GM23338 (cell line): ENCODE data around the gene RYR2. TPM values are rescaled to one million over a fixed set of nuclear protein-coding genes. Genes with fewer than 3 reads are reported as not detected.

Experiments used
- ATAC-seq: fragments of 200-7000 bp; cut with Tn5 transposase; 3 replicates; pipeline ENCODE4 v1.9.1; 2020
- DNase-seq: peaks from one replicate; pipeline ENCODE4 v3.0.0-alpha.2; 2015; ENCODE audit warnings: low spot score
- H2AFZ ChIP-seq: fragments of 200-600 bp; sonication (generic); 2 replicates; pipeline ENCODE4 v1.8.0; 2016; ENCODE audit warnings: antibody characterized with exemption, mild to moderate bottlenecking, moderate library complexity
- H3F3A ChIP-seq: fragments of 200-600 bp; sonication (generic); replicated peaks from 2 replicates; pipeline ENCODE4 v1.8.0; 2017; ENCODE audit warnings: antibody characterized with exemption, mixed run types, low read depth
- H3K27ac ChIP-seq: fragments of 200-600 bp; sonication (generic); 2 replicates; pipeline ENCODE4 v1.6.1; 2016; ENCODE audit warnings: low read depth
- H3K27me3 ChIP-seq: fragments of 200-600 bp; sonication (generic); 2 replicates; pipeline ENCODE4 v1.8.0; 2016; ENCODE audit warnings: mild to moderate bottlenecking, mixed run types, moderate library complexity; ENCODE audit not compliant: insufficient read depth
- H3K36me3 ChIP-seq: fragments of 200-600 bp; sonication (generic); 2 replicates; pipeline ENCODE4 v1.8.0; 2016; ENCODE audit warnings: mild to moderate bottlenecking; ENCODE audit not compliant: insufficient read depth
- H3K4me1 ChIP-seq: fragments of 200-600 bp; sonication (generic); 2 replicates; pipeline ENCODE4 v1.8.0; 2016; ENCODE audit warnings: mild to moderate bottlenecking, moderate library complexity; ENCODE audit not compliant: insufficient read depth
- H3K4me2 ChIP-seq: fragments of 200-600 bp; sonication (generic); 2 replicates; pipeline ENCODE4 v1.7.1; 2017; ENCODE audit warnings: mixed run types
- H3K4me3 ChIP-seq: fragments of 200-600 bp; sonication (generic); 2 replicates; pipeline ENCODE4 v1.6.1; 2016; ENCODE audit warnings: mixed run types
- H3K79me2 ChIP-seq: fragments of 200-600 bp; sonication (generic); replicated peaks from 2 replicates; pipeline ENCODE4 v1.8.0; 2017; ENCODE audit warnings: mild to moderate bottlenecking; ENCODE audit not compliant: insufficient read depth
- H3K9me2 ChIP-seq: fragments of 200-600 bp; sonication (generic); 2 replicates; pipeline ENCODE4 v1.8.0; 2017; ENCODE audit not compliant: insufficient read depth
- H4K20me1 ChIP-seq: fragments of 200-600 bp; sonication (generic); replicated peaks from 2 replicates; pipeline ENCODE4 v1.8.0; 2017; ENCODE audit warnings: mild to moderate bottlenecking; ENCODE audit not compliant: insufficient read depth
- H3K27ac Mint-ChIP-seq: 2 replicates; pipeline ENCODE4 v1.8.0; 2020; ENCODE audit warnings: inconsistent platforms, mild to moderate bottlenecking, moderate library complexity, mixed read lengths
- H3K27me3 Mint-ChIP-seq: 3 replicates; pipeline ENCODE4 v1.8.0; 2022; ENCODE audit warnings: low read depth, mild to moderate bottlenecking, moderate library complexity, mixed read lengths, inconsistent platforms; ENCODE audit not compliant: insufficient read depth, poor library complexity
- H3K36me3 Mint-ChIP-seq: 3 replicates; pipeline ENCODE4 v1.8.0; 2021; ENCODE audit warnings: low read depth, mild to moderate bottlenecking, inconsistent platforms, moderate library complexity, mixed read lengths
- H3K4me1 Mint-ChIP-seq: 3 replicates; pipeline ENCODE4 v1.8.0; 2020; ENCODE audit warnings: mild to moderate bottlenecking, inconsistent platforms, mixed read lengths
- H3K4me3 Mint-ChIP-seq: 3 replicates; pipeline ENCODE4 v1.8.0; 2021; ENCODE audit warnings: moderate library complexity, mild to moderate bottlenecking, inconsistent platforms, mixed read lengths
- H3K9me3 Mint-ChIP-seq: 3 replicates; pipeline ENCODE4 v1.8.0; 2020; ENCODE audit warnings: moderate library complexity, mild to moderate bottlenecking, inconsistent platforms, mixed read lengths
- CREB1 ChIP-seq: fragments of 250-450 bp; sonication (Bioruptor Pico); IDR thresholded peaks from 2 replicates; pipeline ENCODE4 v1.5.0; 2020; ENCODE audit warnings: low read depth, mild to moderate bottlenecking, moderate library complexity
- EZH2 ChIP-seq: fragments of 200-600 bp; sonication (generic); IDR thresholded peaks from one replicate; pipeline ENCODE4 v1.8.0; 2017; ENCODE audit warnings: antibody characterized with exemption, mild to moderate bottlenecking, low read depth; ENCODE audit not compliant: unreplicated experiment
- EZH2phosphoT487 ChIP-seq: fragments of 200-600 bp; sonication (generic); IDR thresholded peaks from one replicate; pipeline ENCODE4 v1.8.1; 2018; ENCODE audit warnings: antibody characterized with exemption; ENCODE audit not compliant: unreplicated experiment
- JUNB ChIP-seq: IDR thresholded peaks from one replicate; pipeline ENCODE4 v1.6.1; 2016; ENCODE audit warnings: antibody characterized with exemption; ENCODE audit not compliant: unreplicated experiment
- NANOG ChIP-seq: IDR thresholded peaks from 2 replicates; pipeline ENCODE4 v1.6.1; 2016; ENCODE audit warnings: antibody characterized with exemption, borderline replicate concordance
- POLR2AphosphoS5 ChIP-seq: IDR thresholded peaks from 2 replicates; pipeline ENCODE4 v1.6.1; 2016; ENCODE audit warnings: antibody characterized with exemption, low read depth
- STAT1 ChIP-seq: IDR thresholded peaks from one replicate; pipeline ENCODE4 v1.6.1; 2016; ENCODE audit warnings: antibody characterized with exemption; ENCODE audit not compliant: unreplicated experiment
- ZNF114 ChIP-seq: fragments of 250-450 bp; sonication (Bioruptor Pico); IDR thresholded peaks from 2 replicates; pipeline ENCODE4 v1.5.0; 2020; ENCODE audit warnings: mild to moderate bottlenecking, moderate library complexity
- ZNF331 ChIP-seq: fragments of 250-450 bp; sonication (Bioruptor Pico); IDR thresholded peaks from 2 replicates; pipeline ENCODE4 v1.5.0; 2020; ENCODE audit warnings: low read depth, mild to moderate bottlenecking, moderate library complexity
- polyA plus RNA-seq: library from polyadenylated mRNA; unstranded; fragments of >200 nt; fragmentation: Nextera tagmentation; extraction: Ambion mirVana; gene quantifications from 2 replicates; pipeline ENCODE4 v1.2.1, GENCODE V29; 2016
- total RNA-seq: library from RNA; depleted of rRNA; stranded (reverse); fragments of >200 nt; shearing (Covaris generic); gene quantifications from 2 replicates; pipeline ENCODE4 v1.2.3, GENCODE V29; 2014
- TF ChIP-seq, protein P1 (sequence below): fragments of 250-450 bp; sonication (Bioruptor Pico); IDR thresholded peaks from 2 replicates; pipeline ENCODE4 v1.5.0; 2020; ENCODE audit warnings: mild to moderate bottlenecking, moderate library complexity
- TF ChIP-seq, protein P2 (sequence below): IDR thresholded peaks from one replicate; pipeline ENCODE4 v1.6.1; 2018; ENCODE audit warnings: antibody characterized with exemption; ENCODE audit not compliant: unreplicated experiment
- TF ChIP-seq, protein P3 (sequence below): IDR thresholded peaks from 2 replicates; pipeline ENCODE4 v1.6.1; 2016; ENCODE audit warnings: antibody characterized with exemption
- TF ChIP-seq, protein P4 (sequence below), 2 experiments: fragments of 200-600 bp in 1 of 2; sonication (generic) in 1 of 2; conservative IDR thresholded peaks; 2 replicates each; pipeline versions ENCODE4 v1.5.1 to v1.6.1; 2016 to 2017; ENCODE audit warnings: antibody characterized with exemption in 2 of 2, low read depth in 2 of 2, mild to moderate bottlenecking in 2 of 2, moderate library complexity in 1 of 2

RYR2 gene
- total and polyA plus RNA-seq, 2 experiments from 2014 or later, result 8.9 to 10.0 TPM

DNA sequence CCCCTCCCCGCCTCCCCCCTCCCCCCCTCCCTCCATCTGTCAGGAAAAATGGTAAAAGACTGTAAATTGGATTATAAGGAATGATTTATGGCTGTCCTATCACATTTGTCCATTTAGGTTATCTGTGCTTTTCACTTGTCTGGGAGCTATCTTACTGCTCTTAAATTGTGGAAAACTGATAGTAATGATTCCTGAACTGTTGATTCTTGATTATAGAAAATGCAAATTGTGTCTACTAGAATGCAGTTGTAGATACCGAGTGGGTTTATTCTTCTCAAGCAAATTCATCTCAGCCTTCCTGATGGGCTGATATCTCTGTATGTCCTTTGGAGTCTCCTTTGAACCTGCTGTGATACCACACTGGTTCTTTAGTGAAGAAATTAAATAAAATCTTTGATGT lies 12.3 kb downstream of the RYR2 start:
- Histone ChIP-seq H3K4me1 (peaks cover 41% of the 10 kb centered on the region), H4K20me1 (peaks cover 8% of the 10 kb centered on the region; the same call in 1 of the 2 replicates), H3K9me2 (peaks cover 4% of the 10 kb centered on the region; the same call in 1 of the 2 replicates), H3K27ac (no peak overlapping the region), H3K4me2 (no peak overlapping the region), H3K79me2 (peaks cover 71% of the 10 kb centered on the region), H2AFZ (no peak overlapping the region), H3F3A (no peaks in the 10 kb centered on the region), H3K27me3 (no peaks in the 10 kb centered on the region), H3K4me3 (no peak overlapping the region), H3K36me3 (no peaks in the 10 kb centered on the region)
- no peak overlapping the region for H3K4me3 Mint-ChIP-seq
- no peak for ATAC-seq
- H3K27me3 Mint-ChIP-seq, result peaks cover 5% of the 10 kb centered on the region
- H3K27ac Mint-ChIP-seq, result no peak overlapping the region
- H3K4me1 Mint-ChIP-seq, result peaks cover 19% of the 10 kb centered on the region
- H3K9me3 Mint-ChIP-seq, result no peaks in the 10 kb centered on the region
- DNase-seq, result no peak
- H3K36me3 Mint-ChIP-seq, result no peaks in the 10 kb centered on the region; the same call in 1 of the 3 replicates
- TF ChIP-seq, protein P1, sequence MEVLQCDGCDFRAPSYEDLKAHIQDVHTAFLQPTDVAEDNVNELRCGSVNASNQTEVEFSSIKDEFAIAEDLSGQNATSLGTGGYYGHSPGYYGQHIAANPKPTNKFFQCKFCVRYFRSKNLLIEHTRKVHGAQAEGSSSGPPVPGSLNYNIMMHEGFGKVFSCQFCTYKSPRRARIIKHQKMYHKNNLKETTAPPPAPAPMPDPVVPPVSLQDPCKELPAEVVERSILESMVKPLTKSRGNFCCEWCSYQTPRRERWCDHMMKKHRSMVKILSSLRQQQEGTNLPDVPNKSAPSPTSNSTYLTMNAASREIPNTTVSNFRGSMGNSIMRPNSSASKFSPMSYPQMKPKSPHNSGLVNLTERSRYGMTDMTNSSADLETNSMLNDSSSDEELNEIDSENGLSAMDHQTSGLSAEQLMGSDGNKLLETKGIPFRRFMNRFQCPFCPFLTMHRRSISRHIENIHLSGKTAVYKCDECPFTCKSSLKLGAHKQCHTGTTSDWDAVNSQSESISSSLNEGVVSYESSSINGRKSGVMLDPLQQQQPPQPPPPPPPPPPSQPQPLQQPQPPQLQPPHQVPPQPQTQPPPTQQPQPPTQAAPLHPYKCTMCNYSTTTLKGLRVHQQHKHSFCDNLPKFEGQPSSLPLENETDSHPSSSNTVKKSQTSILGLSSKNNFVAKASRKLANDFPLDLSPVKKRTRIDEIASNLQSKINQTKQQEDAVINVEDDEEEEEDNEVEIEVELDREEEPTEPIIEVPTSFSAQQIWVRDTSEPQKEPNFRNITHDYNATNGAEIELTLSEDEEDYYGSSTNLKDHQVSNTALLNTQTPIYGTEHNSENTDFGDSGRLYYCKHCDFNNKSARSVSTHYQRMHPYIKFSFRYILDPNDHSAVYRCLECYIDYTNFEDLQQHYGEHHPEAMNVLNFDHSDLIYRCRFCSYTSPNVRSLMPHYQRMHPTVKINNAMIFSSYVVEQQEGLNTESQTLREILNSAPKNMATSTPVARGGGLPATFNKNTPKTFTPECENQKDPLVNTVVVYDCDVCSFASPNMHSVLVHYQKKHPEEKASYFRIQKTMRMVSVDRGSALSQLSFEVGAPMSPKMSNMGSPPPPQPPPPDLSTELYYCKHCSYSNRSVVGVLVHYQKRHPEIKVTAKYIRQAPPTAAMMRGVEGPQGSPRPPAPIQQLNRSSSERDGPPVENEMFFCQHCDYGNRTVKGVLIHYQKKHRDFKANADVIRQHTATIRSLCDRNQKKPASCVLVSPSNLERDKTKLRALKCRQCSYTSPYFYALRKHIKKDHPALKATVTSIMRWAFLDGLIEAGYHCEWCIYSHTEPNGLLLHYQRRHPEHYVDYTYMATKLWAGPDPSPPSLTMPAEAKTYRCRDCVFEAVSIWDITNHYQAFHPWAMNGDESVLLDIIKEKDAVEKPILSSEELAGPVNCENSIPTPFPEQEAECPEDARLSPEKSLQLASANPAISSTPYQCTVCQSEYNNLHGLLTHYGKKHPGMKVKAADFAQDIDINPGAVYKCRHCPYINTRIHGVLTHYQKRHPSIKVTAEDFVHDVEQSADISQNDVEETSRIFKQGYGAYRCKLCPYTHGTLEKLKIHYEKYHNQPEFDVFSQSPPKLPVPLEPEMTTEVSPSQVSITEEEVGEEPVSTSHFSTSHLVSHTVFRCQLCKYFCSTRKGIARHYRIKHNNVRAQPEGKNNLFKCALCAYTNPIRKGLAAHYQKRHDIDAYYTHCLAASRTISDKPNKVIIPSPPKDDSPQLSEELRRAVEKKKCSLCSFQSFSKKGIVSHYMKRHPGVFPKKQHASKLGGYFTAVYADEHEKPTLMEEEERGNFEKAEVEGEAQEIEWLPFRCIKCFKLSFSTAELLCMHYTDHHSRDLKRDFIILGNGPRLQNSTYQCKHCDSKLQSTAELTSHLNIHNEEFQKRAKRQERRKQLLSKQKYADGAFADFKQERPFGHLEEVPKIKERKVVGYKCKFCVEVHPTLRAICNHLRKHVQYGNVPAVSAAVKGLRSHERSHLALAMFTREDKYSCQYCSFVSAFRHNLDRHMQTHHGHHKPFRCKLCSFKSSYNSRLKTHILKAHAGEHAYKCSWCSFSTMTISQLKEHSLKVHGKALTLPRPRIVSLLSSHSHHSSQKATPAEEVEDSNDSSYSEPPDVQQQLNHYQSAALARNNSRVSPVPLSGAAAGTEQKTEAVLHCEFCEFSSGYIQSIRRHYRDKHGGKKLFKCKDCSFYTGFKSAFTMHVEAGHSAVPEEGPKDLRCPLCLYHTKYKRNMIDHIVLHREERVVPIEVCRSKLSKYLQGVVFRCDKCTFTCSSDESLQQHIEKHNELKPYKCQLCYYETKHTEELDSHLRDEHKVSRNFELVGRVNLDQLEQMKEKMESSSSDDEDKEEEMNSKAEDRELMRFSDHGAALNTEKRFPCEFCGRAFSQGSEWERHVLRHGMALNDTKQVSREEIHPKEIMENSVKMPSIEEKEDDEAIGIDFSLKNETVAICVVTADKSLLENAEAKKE (CRISPR knock-in tag), result no peak
- TF ChIP-seq EZH2, result no peak
- TF ChIP-seq CREB1, result no peak
- no peak for TF ChIP-seq NANOG
- no peak for TF ChIP-seq ZNF114
- TF ChIP-seq POLR2AphosphoS5, result no peak
- no peak for TF ChIP-seq JUNB
- no peak for TF ChIP-seq EZH2phosphoT487
- TF ChIP-seq, protein P2, sequence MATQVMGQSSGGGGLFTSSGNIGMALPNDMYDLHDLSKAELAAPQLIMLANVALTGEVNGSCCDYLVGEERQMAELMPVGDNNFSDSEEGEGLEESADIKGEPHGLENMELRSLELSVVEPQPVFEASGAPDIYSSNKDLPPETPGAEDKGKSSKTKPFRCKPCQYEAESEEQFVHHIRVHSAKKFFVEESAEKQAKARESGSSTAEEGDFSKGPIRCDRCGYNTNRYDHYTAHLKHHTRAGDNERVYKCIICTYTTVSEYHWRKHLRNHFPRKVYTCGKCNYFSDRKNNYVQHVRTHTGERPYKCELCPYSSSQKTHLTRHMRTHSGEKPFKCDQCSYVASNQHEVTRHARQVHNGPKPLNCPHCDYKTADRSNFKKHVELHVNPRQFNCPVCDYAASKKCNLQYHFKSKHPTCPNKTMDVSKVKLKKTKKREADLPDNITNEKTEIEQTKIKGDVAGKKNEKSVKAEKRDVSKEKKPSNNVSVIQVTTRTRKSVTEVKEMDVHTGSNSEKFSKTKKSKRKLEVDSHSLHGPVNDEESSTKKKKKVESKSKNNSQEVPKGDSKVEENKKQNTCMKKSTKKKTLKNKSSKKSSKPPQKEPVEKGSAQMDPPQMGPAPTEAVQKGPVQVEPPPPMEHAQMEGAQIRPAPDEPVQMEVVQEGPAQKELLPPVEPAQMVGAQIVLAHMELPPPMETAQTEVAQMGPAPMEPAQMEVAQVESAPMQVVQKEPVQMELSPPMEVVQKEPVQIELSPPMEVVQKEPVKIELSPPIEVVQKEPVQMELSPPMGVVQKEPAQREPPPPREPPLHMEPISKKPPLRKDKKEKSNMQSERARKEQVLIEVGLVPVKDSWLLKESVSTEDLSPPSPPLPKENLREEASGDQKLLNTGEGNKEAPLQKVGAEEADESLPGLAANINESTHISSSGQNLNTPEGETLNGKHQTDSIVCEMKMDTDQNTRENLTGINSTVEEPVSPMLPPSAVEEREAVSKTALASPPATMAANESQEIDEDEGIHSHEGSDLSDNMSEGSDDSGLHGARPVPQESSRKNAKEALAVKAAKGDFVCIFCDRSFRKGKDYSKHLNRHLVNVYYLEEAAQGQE, result no peak
- TF ChIP-seq, protein P3, sequence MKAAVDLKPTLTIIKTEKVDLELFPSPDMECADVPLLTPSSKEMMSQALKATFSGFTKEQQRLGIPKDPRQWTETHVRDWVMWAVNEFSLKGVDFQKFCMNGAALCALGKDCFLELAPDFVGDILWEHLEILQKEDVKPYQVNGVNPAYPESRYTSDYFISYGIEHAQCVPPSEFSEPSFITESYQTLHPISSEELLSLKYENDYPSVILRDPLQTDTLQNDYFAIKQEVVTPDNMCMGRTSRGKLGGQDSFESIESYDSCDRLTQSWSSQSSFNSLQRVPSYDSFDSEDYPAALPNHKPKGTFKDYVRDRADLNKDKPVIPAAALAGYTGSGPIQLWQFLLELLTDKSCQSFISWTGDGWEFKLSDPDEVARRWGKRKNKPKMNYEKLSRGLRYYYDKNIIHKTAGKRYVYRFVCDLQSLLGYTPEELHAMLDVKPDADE, result no peak
- no peak for TF ChIP-seq STAT1
- TF ChIP-seq, protein P4, sequence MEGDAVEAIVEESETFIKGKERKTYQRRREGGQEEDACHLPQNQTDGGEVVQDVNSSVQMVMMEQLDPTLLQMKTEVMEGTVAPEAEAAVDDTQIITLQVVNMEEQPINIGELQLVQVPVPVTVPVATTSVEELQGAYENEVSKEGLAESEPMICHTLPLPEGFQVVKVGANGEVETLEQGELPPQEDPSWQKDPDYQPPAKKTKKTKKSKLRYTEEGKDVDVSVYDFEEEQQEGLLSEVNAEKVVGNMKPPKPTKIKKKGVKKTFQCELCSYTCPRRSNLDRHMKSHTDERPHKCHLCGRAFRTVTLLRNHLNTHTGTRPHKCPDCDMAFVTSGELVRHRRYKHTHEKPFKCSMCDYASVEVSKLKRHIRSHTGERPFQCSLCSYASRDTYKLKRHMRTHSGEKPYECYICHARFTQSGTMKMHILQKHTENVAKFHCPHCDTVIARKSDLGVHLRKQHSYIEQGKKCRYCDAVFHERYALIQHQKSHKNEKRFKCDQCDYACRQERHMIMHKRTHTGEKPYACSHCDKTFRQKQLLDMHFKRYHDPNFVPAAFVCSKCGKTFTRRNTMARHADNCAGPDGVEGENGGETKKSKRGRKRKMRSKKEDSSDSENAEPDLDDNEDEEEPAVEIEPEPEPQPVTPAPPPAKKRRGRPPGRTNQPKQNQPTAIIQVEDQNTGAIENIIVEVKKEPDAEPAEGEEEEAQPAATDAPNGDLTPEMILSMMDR (conservative IDR thresholded peaks at IDR 0.05; ENCODE audit: low read depth in 2 of 2), result no peak
- no peak for TF ChIP-seq ZNF331 (CRISPR knock-in tag)
